HEK293 (cell line): ENCODE data around the gene LINGO1.

Experiments used
- EGR2 ChIP-seq: fragments of 450-650 bp; formaldehyde crosslinking; IDR thresholded peaks from 2 replicates; pipeline ENCODE4 v1.5.1; 2016; ENCODE audit warnings: low read depth, missing biosample characterization, missing genetic modification characterization
- HOXA7 ChIP-seq: sonication (generic); formaldehyde crosslinking; IDR thresholded peaks from 2 replicates; pipeline ENCODE4 v1.8.1; 2022; ENCODE audit warnings: missing genetic modification reagents, borderline replicate concordance
- KLF10 ChIP-seq: fragments of 450-650 bp; IDR thresholded peaks from 2 replicates; pipeline ENCODE4 v1.5.1; 2018; ENCODE audit warnings: missing biosample characterization, mild to moderate bottlenecking, missing genetic modification characterization
- OSR2 ChIP-seq: fragments of 450-650 bp; formaldehyde crosslinking; IDR thresholded peaks from 2 replicates; pipeline ENCODE4 v1.5.1; 2016; ENCODE audit warnings: missing biosample characterization, missing genetic modification characterization
- PBX3 ChIP-seq: sonication (generic); formaldehyde crosslinking; IDR thresholded peaks from 2 replicates; pipeline ENCODE4 v1.8.1; 2022; ENCODE audit warnings: mild to moderate bottlenecking, moderate library complexity, missing genetic modification reagents
- REPIN1 ChIP-seq: fragments of 450-650 bp; formaldehyde crosslinking; IDR thresholded peaks from 2 replicates; pipeline ENCODE4 v1.5.1; 2017; ENCODE audit warnings: missing biosample characterization, missing genetic modification characterization, low read depth
- SETDB1 ChIP-seq: IDR thresholded peaks from one replicate; pipeline ENCODE4 v1.6.1; 2017; ENCODE audit warnings: mild to moderate bottlenecking, low read length, moderate library complexity, mixed read lengths; ENCODE audit not compliant: insufficient read length
- SP7 ChIP-seq: fragments of 450-650 bp; formaldehyde crosslinking; IDR thresholded peaks from 2 replicates; pipeline ENCODE4 v1.5.1; 2016; ENCODE audit warnings: missing biosample characterization, missing genetic modification characterization
- WT1 ChIP-seq: fragments of 450-650 bp; formaldehyde crosslinking; IDR thresholded peaks from 2 replicates; pipeline ENCODE4 v1.5.1; 2016; ENCODE audit warnings: missing biosample characterization, missing genetic modification characterization
- ZBTB49 ChIP-seq: fragments of 450-650 bp; formaldehyde crosslinking; IDR thresholded peaks from 2 replicates; pipeline ENCODE4 v1.5.1; 2016; ENCODE audit warnings: missing biosample characterization, missing genetic modification characterization, low read depth
- ZFP3 ChIP-seq: fragments of 450-650 bp; formaldehyde crosslinking; IDR thresholded peaks from 2 replicates; pipeline ENCODE4 v1.5.1; 2016; ENCODE audit warnings: low read depth, missing biosample characterization, missing genetic modification characterization
- ZFP69B ChIP-seq: fragments of 450-650 bp; formaldehyde crosslinking; IDR thresholded peaks from 2 replicates; pipeline ENCODE4 v1.5.1; 2016; ENCODE audit warnings: missing biosample characterization, missing genetic modification characterization
- ZNF112 ChIP-seq: fragments of 450-650 bp; formaldehyde crosslinking; IDR thresholded peaks from 2 replicates; pipeline ENCODE4 v1.5.0; 2017; ENCODE audit warnings: missing biosample characterization, missing genetic modification characterization
- ZNF114 ChIP-seq: fragments of 450-650 bp; formaldehyde crosslinking; IDR thresholded peaks from 2 replicates; pipeline ENCODE4 v1.5.0; 2017; ENCODE audit warnings: missing biosample characterization, missing genetic modification characterization
- ZNF132 ChIP-seq: fragments of 450-650 bp; formaldehyde crosslinking; IDR thresholded peaks from 2 replicates; pipeline ENCODE4 v1.5.1; 2017; ENCODE audit warnings: missing biosample characterization, missing genetic modification characterization, borderline replicate concordance
- ZNF148 ChIP-seq: fragments of 450-650 bp; formaldehyde crosslinking; IDR thresholded peaks from 2 replicates; pipeline ENCODE4 v1.5.0; 2017; ENCODE audit warnings: missing biosample characterization, missing genetic modification characterization, borderline replicate concordance
- ZNF169 ChIP-seq: fragments of 450-650 bp; formaldehyde crosslinking; IDR thresholded peaks from 2 replicates; pipeline ENCODE4 v1.5.1; 2016; ENCODE audit warnings: missing biosample characterization, missing genetic modification characterization
- ZNF175 ChIP-seq: fragments of 450-650 bp; formaldehyde crosslinking; IDR thresholded peaks from 2 replicates; pipeline ENCODE4 v1.5.1; 2016; ENCODE audit warnings: missing biosample characterization, missing genetic modification characterization
- ZNF274 ChIP-seq, 2 experiments: fragments of 200-500 bp in 1 of 2; fragments of 450-650 bp in 1 of 2; sonication (Bioruptor generic) in 1 of 2; formaldehyde crosslinking in 1 of 2; IDR thresholded peaks; 2 replicates each; pipeline versions ENCODE4 v1.5.1 to v1.6.1; 2014 to 2016; ENCODE audit warnings: borderline replicate concordance in 1 of 2, inconsistent platforms in 1 of 2, low read length in 1 of 2, missing biosample characterization in 1 of 2, missing genetic modification characterization in 1 of 2
- ZNF292 ChIP-seq: fragments of 450-650 bp; formaldehyde crosslinking; IDR thresholded peaks from 2 replicates; pipeline ENCODE4 v1.5.1; 2016; ENCODE audit warnings: low read depth, missing biosample characterization, missing genetic modification characterization, borderline replicate concordance
- ZNF324 ChIP-seq: fragments of 450-650 bp; formaldehyde crosslinking; IDR thresholded peaks from 2 replicates; pipeline ENCODE4 v1.5.1; 2016; ENCODE audit warnings: missing biosample characterization, missing genetic modification characterization
- ZNF341 ChIP-seq: fragments of 450-650 bp; formaldehyde crosslinking; IDR thresholded peaks from 2 replicates; pipeline ENCODE4; 2016; ENCODE audit warnings: low read depth, missing biosample characterization, missing genetic modification characterization
- ZNF350 ChIP-seq: fragments of 450-650 bp; formaldehyde crosslinking; IDR thresholded peaks from 2 replicates; pipeline ENCODE4 v1.5.0; 2017; ENCODE audit warnings: missing biosample characterization, mild to moderate bottlenecking, missing genetic modification characterization
- ZNF404 ChIP-seq: fragments of 450-650 bp; formaldehyde crosslinking; IDR thresholded peaks from 2 replicates; pipeline ENCODE4 v1.5.1; 2017; ENCODE audit warnings: missing biosample characterization, missing genetic modification characterization
- ZNF501 ChIP-seq: fragments of 450-650 bp; formaldehyde crosslinking; IDR thresholded peaks from 2 replicates; pipeline ENCODE4 v1.5.1; 2016; ENCODE audit warnings: missing biosample characterization, missing genetic modification characterization
- ZNF530 ChIP-seq: fragments of 450-650 bp; formaldehyde crosslinking; IDR thresholded peaks from 2 replicates; pipeline ENCODE4 v1.5.1; 2016; ENCODE audit warnings: low read depth, missing biosample characterization, missing genetic modification characterization
- ZNF560 ChIP-seq: fragments of 450-650 bp; formaldehyde crosslinking; IDR thresholded peaks from 2 replicates; pipeline ENCODE4 v1.5.1; 2017; ENCODE audit warnings: missing biosample characterization, missing genetic modification characterization, borderline replicate concordance
- ZNF585B ChIP-seq: fragments of 450-650 bp; formaldehyde crosslinking; IDR thresholded peaks from 2 replicates; pipeline ENCODE4 v1.5.1; 2016; ENCODE audit warnings: missing biosample characterization, missing genetic modification characterization
- ZNF645 ChIP-seq: fragments of 450-650 bp; formaldehyde crosslinking; IDR thresholded peaks from 2 replicates; pipeline ENCODE4; 2016; ENCODE audit warnings: missing biosample characterization, missing genetic modification characterization
- ZNF76 ChIP-seq: fragments of 450-650 bp; formaldehyde crosslinking; IDR thresholded peaks from 2 replicates; pipeline ENCODE4; 2016; ENCODE audit warnings: low read depth, missing biosample characterization, missing genetic modification characterization, borderline replicate concordance
- ZNF776 ChIP-seq: fragments of 450-650 bp; formaldehyde crosslinking; IDR thresholded peaks from 2 replicates; pipeline ENCODE4 v1.5.0; 2017; ENCODE audit warnings: missing biosample characterization, missing genetic modification characterization, borderline replicate concordance
- ZNF830 ChIP-seq: fragments of 450-650 bp; IDR thresholded peaks from 2 replicates; pipeline ENCODE4 v1.5.0; 2018; ENCODE audit warnings: missing biosample characterization, missing genetic modification characterization, low read depth, mild to moderate bottlenecking, moderate library complexity
- ZNF837 ChIP-seq: fragments of 450-650 bp; formaldehyde crosslinking; IDR thresholded peaks from 2 replicates; pipeline ENCODE4 v1.5.1; 2016; ENCODE audit warnings: missing biosample characterization, missing genetic modification characterization
- ZSCAN30 ChIP-seq: fragments of 450-650 bp; IDR thresholded peaks from 2 replicates; pipeline ENCODE4 v1.5.1; 2018; ENCODE audit warnings: missing biosample characterization, mild to moderate bottlenecking, missing genetic modification characterization, moderate library complexity

Gene LINGO1

GRCh38 chr15:77633134-77633912 lies 611 bp upstream of the LINGO1 start (continued):
- TF ChIP-seq ZNF645 (tag by site-specific recombination) (no peak), ZNF341 (peak; percentile 52), PBX3 (CRISPR knock-in tag) (peak; percentile 85), KLF10 (tag by site-specific recombination) (peak; percentile 30; the same call in 1 of the 2 replicates), SP7 (tag by site-specific recombination) (peak; percentile 80), ZNF585B (tag by site-specific recombination) (no peak), ZNF776 (no peak), ZSCAN30 (peak; percentile 98), EGR2 (tag by site-specific recombination) (no peak), ZNF114 (tag by site-specific recombination) (no peak), ZNF350 (tag by site-specific recombination) (no peak), ZNF132 (no peak), ZNF830 (tag by site-specific recombination) (no peak), ZFP3 (no peak), ZNF324 (tag by site-specific recombination) (peak; percentile 80; the same call in 1 of the 2 replicates), REPIN1 (peak; percentile 23; the same call in 1 of the 2 replicates), ZNF169 (tag by site-specific recombination) (no peak), ZNF837 (tag by site-specific recombination) (no peak), ZNF501 (tag by site-specific recombination) (peak; percentile 70; the same call in 1 of the 2 replicates), ZNF274 (IDR thresholded peaks at IDR 0.05; ENCODE audit: low read length) (no peak), ZNF274 (tag by site-specific recombination; IDR thresholded peaks at IDR 0.05; ENCODE audit: borderline replicate concordance) (no peak), OSR2 (tag by site-specific recombination) (peak; percentile 61), ZNF76 (tag by site-specific recombination) (0 out of 2 replicates have a peak, but pooled peaks have one; percentile 25), SETDB1 (peak; percentile 51), HOXA7 (CRISPR knock-in tag) (no peak), ZNF530 (tag by site-specific recombination) (no peak), ZFP69B (tag by site-specific recombination) (peak; percentile 86), ZBTB49 (tag by site-specific recombination) (no peak), ZNF175 (tag by site-specific recombination) (no peak), ZNF292 (tag by site-specific recombination) (no peak), ZNF112 (tag by site-specific recombination) (no peak), ZNF148 (no peak), ZNF560 (no peak), ZNF404 (tag by site-specific recombination) (no peak), WT1 (tag by site-specific recombination) (no peak; the same call in 1 of the 2 replicates)
